Measurements from ENCODE around the gene PNPO.

GRCh38 chr17:47918991-47919390 is 22.4 kb upstream of the PNPO start:
- TF ChIP-seq CTCF (IDR thresholded peaks at IDR 0.05; ENCODE audit: insufficient read depth, low read length, poor library complexity, severe bottlenecking): no peak
- no peak for TF ChIP-seq EZH2phosphoT487 (conservative IDR thresholded peaks at IDR 0.05; ENCODE audit: low read length)

Data from SU-DHL-6 (cell line).